Brain microvascular endothelial cell (primary cell): Measurements from ENCODE around the gene AUTS2.

Experiments
- DNase-seq: peaks from one replicate; pipeline ENCODE4 v3.0.0-alpha.2; 2020
- H3K27ac ChIP-seq: fragments of 250-450 bp; sonication (Bioruptor Pico); 2 replicates; pipeline ENCODE4 v1.5.1; 2020; ENCODE audit warnings: mild to moderate bottlenecking, moderate library complexity
- H3K27me3 ChIP-seq: fragments of 250-450 bp; sonication (Bioruptor Pico); replicated peaks from 2 replicates; pipeline ENCODE4 v1.5.1; 2020; ENCODE audit warnings: mild to moderate bottlenecking
- H3K36me3 ChIP-seq: fragments of 250-450 bp; sonication (Bioruptor Pico); replicated peaks from 2 replicates; pipeline ENCODE4 v1.5.1; 2020; ENCODE audit warnings: mild to moderate bottlenecking
- H3K4me3 ChIP-seq: 2 replicates; pipeline ENCODE4 v1.5.1; 2011; ENCODE audit warnings: low read depth, mild to moderate bottlenecking, control low read depth, low read length, moderate library complexity
- in situ Hi-C: cut with HindIII; loops from 2 replicates; pipeline ENCODE4 v1.10.0; 2017; ENCODE audit warnings: low sequenced_read_pairs, low pct_ligation_motif_present
- TF ChIP-seq, protein P1 (sequence below): IDR thresholded peaks from 2 replicates; pipeline ENCODE4 v1.5.1; 2011; ENCODE audit warnings: low read depth, mild to moderate bottlenecking, moderate library complexity, low read length, control low read depth, inconsistent platforms; ENCODE audit errors: missing control alignments

The AUTS2 gene

DNA sequence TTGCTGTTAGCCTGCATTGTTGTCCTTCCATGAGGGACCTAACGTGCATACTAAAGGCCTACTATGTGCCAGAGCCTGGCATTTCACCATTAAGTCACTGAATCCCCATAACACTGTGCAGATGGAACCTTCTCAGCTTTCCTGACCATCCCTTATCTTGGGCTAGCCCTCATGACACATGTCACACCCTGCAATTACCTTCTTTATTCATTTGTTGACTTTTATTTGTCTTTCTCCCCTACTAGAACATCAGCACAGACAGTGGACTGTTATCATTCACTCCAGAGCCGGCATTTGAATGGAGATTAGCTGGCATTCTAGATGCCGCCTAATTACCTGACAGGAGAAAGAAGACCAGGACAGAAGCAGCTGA is 1062.5 kb downstream of the AUTS2 start:
- Histone ChIP-seq H3K4me3 (no peak overlapping the region), H3K27ac (no peak overlapping the region), H3K36me3 (no peaks in the 10 kb centered on the region), H3K27me3 (no peaks in the 10 kb centered on the region)
- in situ Hi-C loops = no loop called here
- TF ChIP-seq, protein P1, sequence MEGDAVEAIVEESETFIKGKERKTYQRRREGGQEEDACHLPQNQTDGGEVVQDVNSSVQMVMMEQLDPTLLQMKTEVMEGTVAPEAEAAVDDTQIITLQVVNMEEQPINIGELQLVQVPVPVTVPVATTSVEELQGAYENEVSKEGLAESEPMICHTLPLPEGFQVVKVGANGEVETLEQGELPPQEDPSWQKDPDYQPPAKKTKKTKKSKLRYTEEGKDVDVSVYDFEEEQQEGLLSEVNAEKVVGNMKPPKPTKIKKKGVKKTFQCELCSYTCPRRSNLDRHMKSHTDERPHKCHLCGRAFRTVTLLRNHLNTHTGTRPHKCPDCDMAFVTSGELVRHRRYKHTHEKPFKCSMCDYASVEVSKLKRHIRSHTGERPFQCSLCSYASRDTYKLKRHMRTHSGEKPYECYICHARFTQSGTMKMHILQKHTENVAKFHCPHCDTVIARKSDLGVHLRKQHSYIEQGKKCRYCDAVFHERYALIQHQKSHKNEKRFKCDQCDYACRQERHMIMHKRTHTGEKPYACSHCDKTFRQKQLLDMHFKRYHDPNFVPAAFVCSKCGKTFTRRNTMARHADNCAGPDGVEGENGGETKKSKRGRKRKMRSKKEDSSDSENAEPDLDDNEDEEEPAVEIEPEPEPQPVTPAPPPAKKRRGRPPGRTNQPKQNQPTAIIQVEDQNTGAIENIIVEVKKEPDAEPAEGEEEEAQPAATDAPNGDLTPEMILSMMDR = no peak
- no peak for DNase-seq

DNA sequence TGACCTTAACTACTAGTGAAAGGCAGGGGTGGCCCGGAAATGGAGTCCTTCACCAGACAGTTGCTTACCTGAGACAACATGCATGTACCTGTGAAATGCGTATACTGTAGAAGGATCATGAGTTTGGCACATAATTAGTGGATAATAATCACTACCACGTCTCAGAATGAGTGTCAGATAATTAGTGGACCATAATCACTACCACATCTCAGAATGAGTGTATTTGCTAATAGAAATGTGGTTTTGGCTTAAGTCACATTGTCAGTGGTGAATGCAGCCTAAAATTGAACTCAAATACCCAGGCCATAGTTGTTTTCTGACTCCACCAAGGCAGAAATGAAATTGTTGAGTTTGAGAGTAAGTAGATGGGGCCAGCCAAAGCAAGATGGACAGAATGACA is 1065.4 kb downstream of the AUTS2 start:
- no peak for DNase-seq
- in situ Hi-C loops = no loop called here
- Histone ChIP-seq H3K36me3 (no peaks in the 10 kb centered on the region), H3K27me3 (no peaks in the 10 kb centered on the region), H3K27ac (no peak overlapping the region), H3K4me3 (no peak overlapping the region)
- TF ChIP-seq, protein P1 = no peak

DNA sequence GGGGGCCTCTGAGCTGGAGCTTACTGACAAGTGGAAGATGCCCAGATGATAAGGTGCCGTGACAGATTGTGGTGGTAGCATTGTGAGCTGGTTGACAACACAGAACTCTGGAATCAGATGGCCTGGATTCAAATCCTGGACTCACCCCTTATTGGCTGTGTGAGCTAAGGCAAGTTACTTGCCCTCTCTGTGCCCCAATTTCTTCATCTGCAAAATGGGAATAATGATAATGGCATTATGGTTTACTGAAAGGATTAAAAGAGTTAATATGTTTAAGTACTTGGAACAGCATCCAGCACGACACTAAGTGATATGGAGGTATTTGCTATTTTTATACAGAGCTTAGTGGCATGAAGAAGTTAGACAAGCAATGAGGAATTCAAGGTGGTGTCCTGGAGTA is 1067.7 kb downstream of the AUTS2 start:
- in situ Hi-C loops = no loop called here
- Histone ChIP-seq H3K27ac (no peak overlapping the region), H3K27me3 (no peaks in the 10 kb centered on the region), H3K4me3 (no peak overlapping the region), H3K36me3 (no peaks in the 10 kb centered on the region)
- DNase-seq = no peak
- TF ChIP-seq, protein P1 = no peak

DNA sequence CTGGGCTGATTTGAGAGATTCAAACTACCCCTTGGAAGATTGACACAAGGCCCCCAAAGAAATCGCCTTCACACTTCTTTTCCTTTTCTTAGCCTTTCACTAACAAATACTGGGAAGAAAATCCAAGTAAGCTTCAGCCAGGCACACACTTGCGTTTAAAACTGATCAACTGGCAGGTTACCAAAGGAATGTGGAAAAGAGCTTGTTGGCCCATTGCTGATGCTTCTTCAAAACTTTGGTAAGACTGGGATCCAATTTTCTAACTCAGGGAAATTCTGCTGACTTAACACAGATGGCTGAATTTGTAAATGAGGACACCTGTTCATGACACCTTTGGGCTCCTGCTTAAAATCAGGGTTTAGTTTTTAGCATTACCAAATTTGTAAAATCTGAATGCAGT is 1069.1 kb downstream of the AUTS2 start:
- DNase-seq = no peak
- H3K27me3 ChIP-seq = no peaks in the 10 kb centered on the region
- in situ Hi-C loops = no loop called here
- no peaks in the 10 kb centered on the region for H3K36me3 ChIP-seq
- no peak overlapping the region for H3K27ac ChIP-seq
- TF ChIP-seq, protein P1 = no peak
- H3K4me3 ChIP-seq = no peak overlapping the region

DNA sequence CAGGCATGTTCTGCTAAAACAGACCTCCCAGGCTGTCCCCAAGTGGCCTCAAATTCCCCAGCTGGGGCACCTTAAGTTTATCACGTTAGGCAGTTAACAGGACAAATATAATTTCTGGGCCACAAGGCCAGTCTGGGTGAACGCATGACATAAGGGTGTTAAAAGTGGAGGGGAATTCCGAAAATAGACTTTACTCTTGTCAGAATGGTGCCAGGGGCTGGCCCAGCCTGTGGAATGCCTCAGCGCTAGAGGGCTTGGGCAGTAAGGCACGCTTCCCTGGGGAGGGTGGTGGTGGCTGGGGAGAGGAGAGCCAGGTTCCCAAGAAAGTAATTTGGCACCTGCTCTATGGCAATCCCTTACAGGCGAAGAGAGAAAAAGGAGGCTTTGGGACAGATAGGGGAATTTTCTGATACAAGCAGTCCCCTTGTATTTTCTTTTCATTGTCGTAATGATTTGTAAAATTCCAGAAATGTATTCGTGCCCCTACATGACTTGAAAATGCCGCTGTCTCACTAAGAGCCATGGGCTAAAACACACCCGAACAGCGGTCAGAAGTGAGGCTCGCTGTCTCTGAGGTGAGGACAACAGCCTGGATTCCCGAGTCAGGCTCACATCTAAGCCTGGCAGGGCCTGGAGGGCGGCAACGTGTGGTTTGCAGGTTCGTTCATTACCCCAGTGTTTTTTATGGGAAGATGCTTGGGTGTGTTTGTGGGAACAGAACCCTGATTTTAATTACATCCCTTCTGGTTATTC is 1070.5 kb downstream of the AUTS2 start:
- Histone ChIP-seq H3K36me3 (no peaks in the 10 kb centered on the region), H3K27ac (no peak overlapping the region), H3K27me3 (no peaks in the 10 kb centered on the region), H3K4me3 (no peak overlapping the region)
- TF ChIP-seq, protein P1 = no peak
- no peak for DNase-seq
- in situ Hi-C loops = no loop called here

DNA sequence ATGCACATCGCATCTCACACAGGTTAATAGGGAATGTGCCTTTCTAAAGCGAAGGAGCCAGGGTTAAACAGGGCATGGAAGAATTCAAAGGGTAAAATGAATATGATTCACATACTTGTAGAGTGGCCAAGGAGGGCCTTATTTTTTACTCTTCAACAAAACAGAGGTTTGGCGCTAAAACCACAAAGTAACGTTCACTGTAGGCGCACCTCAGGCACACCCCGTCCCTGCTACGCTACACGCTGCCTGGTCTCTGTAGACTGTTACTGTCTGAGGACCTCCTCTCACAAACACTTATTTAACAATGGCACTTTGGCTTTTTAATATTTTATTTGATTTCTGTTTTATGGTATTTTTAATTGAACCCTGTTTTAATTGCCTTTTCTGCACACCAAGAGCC is 1071.6 kb downstream of the AUTS2 start:
- DNase-seq = no peak
- Histone ChIP-seq H3K27me3 (no peaks in the 10 kb centered on the region), H3K4me3 (no peak overlapping the region), H3K27ac (no peak overlapping the region), H3K36me3 (no peaks in the 10 kb centered on the region)
- TF ChIP-seq, protein P1 = no peak
- in situ Hi-C loops = no loop called here
